Cardiac fibroblast (primary cell): ENCODE measurements around the gene AIG1.
A peak's percentile ranks its signal among the peaks of the same experiment; 100 is the strongest.

Experiments
- DNase-seq, 2 donors: peaks; one replicate each; pipeline versions ENCODE4 v3.0.0 to v3.0.0-alpha.2; 2010; ENCODE audit warnings: low read depth in 2 of 2
- H3K4me3 ChIP-seq, 2 donors: replicated peaks in 1 of 2; 1 replicate in 1 of 2; 2 replicates in 1 of 2; pipeline ENCODE4 v1.5.1; 2011; ENCODE audit warnings: low read depth in 2 of 2, low read length in 2 of 2, mild to moderate bottlenecking in 2 of 2, moderate library complexity in 1 of 2
- TF ChIP-seq, protein P1 (sequence below): IDR thresholded peaks from one replicate; pipeline ENCODE4 v1.5.1; 2011; ENCODE audit warnings: low read depth, mild to moderate bottlenecking, low read length, inconsistent platforms

The AIG1 gene

DNA sequence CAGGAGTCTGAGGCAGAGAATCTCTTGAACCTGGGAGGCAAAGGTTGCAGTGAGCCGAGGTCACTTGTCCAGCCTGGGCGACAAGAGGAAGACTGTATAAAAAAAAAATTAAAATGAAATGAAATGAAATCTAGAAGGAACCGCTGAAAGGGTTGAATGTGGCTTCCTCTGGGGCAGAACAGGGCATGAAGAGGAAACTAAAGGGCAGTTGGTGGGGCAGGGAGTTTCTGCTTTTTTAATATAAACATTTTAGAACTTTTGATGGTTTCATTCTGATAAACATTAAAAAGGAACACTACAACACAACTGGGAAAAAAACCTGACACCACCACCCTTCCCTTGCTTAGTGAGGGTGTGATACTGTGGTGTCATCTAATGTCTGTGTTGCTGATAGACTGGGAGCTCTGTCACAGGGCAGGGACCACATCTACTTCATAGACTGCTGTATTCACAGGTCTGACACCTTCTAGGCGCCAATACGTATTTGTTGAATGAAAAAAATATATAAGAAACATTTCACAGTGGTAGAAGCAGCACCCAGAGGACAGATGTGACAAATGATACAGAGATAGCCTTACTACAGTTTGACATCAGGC, 260.9 kb downstream of the AIG1 start:
- no peak overlapping the region for H3K4me3 ChIP-seq
- DNase-seq, result no peak
- TF ChIP-seq, protein P1, sequence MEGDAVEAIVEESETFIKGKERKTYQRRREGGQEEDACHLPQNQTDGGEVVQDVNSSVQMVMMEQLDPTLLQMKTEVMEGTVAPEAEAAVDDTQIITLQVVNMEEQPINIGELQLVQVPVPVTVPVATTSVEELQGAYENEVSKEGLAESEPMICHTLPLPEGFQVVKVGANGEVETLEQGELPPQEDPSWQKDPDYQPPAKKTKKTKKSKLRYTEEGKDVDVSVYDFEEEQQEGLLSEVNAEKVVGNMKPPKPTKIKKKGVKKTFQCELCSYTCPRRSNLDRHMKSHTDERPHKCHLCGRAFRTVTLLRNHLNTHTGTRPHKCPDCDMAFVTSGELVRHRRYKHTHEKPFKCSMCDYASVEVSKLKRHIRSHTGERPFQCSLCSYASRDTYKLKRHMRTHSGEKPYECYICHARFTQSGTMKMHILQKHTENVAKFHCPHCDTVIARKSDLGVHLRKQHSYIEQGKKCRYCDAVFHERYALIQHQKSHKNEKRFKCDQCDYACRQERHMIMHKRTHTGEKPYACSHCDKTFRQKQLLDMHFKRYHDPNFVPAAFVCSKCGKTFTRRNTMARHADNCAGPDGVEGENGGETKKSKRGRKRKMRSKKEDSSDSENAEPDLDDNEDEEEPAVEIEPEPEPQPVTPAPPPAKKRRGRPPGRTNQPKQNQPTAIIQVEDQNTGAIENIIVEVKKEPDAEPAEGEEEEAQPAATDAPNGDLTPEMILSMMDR, result no peak

DNA sequence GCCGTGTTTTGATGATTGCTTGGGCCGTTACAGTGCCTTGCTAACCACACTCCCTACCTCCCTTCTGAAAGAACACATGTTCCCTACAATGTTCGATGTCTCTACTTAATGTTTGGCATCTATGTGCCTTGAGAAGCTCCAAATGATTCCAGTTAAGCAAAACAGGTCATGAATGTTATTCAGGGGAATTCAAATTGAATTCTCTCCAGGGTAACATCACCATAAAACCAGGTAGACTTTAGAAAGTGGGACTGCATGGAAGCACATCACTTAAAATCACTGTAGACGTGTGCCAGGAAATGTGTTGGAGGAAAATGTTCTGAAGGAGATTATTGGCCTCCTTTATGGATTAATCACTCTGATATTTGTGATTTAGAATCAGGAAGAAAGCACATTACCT, 261.7 kb downstream of the AIG1 start:
- no peak for DNase-seq
- TF ChIP-seq, protein P1, result no peak
- H3K4me3 ChIP-seq, result no peak overlapping the region

DNA sequence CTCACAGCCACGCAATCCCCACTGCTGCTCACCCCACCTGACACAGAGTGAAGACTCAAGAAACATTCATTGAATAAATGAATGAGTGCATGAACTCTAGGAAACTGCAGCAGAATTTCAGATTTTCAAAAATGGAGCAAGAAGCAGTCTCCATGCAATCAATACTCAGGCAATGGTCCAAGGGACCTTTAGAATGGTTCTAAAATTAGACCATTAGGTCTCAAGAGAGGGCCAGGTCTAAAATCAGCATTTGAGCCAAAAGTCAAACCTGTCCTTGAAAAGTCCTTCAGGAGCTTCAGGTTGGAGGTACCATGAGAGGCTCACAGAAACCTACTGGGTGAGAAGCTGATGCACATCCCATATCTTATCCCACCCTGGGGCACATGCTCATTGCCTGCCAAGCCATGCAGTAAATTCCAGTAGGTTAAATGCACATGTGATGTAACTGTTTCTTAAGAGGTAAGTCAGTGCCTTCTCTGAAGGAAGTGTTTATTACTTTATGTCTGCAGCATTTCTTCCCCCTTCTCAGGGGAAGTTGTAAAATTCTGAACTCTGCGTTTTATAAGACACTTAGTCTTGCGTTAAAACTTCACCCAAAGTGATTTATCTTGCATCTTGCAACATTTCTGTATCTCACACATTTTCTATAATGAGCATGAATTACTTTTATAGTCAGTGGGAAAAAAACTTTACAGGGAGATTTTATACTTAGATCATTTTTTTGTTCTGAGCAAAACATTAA, 263.2 kb downstream of the AIG1 start:
- TF ChIP-seq, protein P1, result no peak
- no peak for DNase-seq

DNA sequence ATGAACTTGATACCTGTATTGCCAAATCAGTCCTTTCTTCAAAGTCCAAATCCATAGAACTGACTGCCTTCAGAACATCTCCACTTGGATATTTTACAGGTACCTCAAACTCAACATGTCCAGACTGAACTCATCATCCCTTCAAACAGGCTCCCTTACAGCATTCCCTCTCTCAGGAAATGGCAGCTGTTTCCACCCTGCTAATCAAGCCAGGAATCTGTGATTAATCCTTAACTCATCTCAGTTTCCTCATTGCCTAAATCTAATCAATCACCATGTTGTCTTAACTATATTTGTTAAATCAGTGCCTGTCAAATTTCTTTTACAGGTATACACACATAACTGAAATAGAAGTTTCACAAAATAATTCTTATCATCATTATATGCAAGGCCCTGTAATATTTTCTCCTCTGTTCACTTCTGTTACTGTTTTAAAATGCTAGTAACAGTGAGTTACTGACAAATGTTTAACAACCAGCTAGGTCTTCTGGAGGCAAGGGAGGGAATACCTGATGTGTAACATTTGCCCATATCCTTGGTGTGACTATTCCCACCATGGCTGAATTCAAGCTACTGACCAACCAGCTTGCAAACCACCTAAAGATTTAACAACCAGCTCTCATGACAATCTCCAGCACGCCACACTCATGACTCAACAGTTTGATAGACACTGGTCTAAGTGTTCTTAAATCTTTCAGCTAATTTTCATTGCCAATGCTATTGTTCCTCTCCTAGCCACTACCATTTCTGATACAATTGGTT, 264.9 kb downstream of the AIG1 start:
- DNase-seq, result peak; percentile 7 to 24
- TF ChIP-seq, protein P1, result no peak
- H3K4me3 ChIP-seq, result no peak overlapping the region

More for the DNA sequence above, 263.2 kb downstream of the AIG1 start:
- no peak overlapping the region for H3K4me3 ChIP-seq

DNA sequence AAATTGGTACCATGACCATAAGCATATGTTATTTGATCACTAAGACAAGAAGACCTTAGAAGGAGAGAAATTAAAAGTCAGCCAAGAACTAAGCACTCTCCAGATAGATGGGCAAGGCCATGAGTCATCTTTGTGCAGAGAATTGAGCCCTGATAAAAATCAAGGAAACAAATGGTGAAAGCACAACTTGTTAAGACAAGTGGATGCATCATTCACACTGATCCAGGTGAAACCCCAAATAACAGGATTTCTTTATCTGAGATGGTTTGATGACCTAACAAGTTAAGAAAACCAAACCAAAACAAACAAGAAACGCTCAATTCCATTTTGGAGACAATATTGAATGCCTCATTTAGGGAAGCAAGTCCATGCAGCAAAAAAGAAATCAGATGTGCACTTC, 268.2 kb downstream of the AIG1 start:
- DNase-seq, result peak in 1 of 2 donors; percentile 26
- TF ChIP-seq, protein P1, result no peak
- no peak overlapping the region for H3K4me3 ChIP-seq

DNA sequence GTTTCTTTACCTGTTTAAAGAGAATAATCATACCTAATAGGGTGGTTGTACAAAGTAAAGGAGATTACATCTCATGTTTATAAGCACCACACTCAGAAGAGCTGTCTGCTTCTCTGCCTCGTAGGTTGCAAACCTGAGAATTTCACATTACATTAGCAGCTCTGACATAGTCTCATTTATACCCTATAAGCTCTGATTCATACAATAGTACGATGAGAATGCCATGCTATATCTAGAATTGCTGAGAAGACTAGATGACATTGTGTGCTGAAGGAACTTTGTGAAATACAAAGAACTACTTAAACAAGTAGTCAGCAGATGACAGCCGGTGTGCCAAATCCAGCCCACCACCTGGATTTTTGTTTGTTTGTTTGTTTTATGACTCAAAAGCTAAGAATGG, 268.6 kb downstream of the AIG1 start:
- DNase-seq, result peak in 1 of 2 donors; percentile 22
- no peak overlapping the region for H3K4me3 ChIP-seq
- TF ChIP-seq, protein P1, result no peak
